H1 (cell line): ENCODE data around the gene ANKRD11. TPM values are rescaled to one million over a fixed set of nuclear protein-coding genes. Genes with fewer than 3 reads are reported as not detected.

Experiments used
- BRCA1 ChIP-seq: IDR thresholded peaks from 2 replicates; pipeline ENCODE4 v1.6.1; 2012; ENCODE audit warnings: low read depth, low read length, improper control_type of control experiment
- FOSL1 ChIP-seq: IDR thresholded peaks from 2 replicates; pipeline ENCODE4 v1.6.1; 2011; ENCODE audit warnings: mild to moderate bottlenecking, low read depth, low read length, moderate library complexity; ENCODE audit not compliant: insufficient read depth
- HDAC2 ChIP-seq, 2 experiments: fragments of 300-600 bp in 1 of 2; sonication (generic) in 1 of 2; IDR thresholded peaks; 2 replicates each; pipeline ENCODE4 v1.6.1; 2011 to 2012; ENCODE audit warnings: low read depth in 2 of 2, low read length in 2 of 2, mild to moderate bottlenecking in 2 of 2, moderate library complexity in 2 of 2, borderline replicate concordance in 1 of 2, inconsistent platforms in 1 of 2
- PHF8 ChIP-seq: fragments of 200-600 bp; sonication (generic); conservative IDR thresholded peaks from 2 replicates; pipeline ENCODE4 v1.7.1; 2012; ENCODE audit warnings: low read depth, mild to moderate bottlenecking, inconsistent platforms, low read length, moderate library complexity
- POLR2AphosphoS5 ChIP-seq: IDR thresholded peaks from 2 replicates; pipeline ENCODE4 v1.6.1; 2011; ENCODE audit warnings: low read depth, low read length
- ZNF274 ChIP-seq: IDR thresholded peaks from 2 replicates; pipeline ENCODE4 v1.7.0; 2012; ENCODE audit warnings: low read length, borderline replicate concordance; ENCODE audit errors: extremely low read depth
- polyA plus RNA-seq, 7 experiments: library from polyadenylated mRNA; depleted of rRNA in 3 of 7; stranded (reverse) in 5 of 7; unstranded in 2 of 7; fragments of >200 nt in 5 of 7; fragments of 200-250 nt in 2 of 7; gene quantifications; 1 replicate in 5 of 7; 2 replicates in 1 of 7; 4 replicates in 1 of 7; pipeline versions ENCODE4 v1.2.1 to v1.2.3, GENCODE V29; 2011 to 2013; ENCODE audit warnings: missing spikeins in 2 of 7, mixed read lengths in 2 of 7
- total RNA-seq: library from RNA; stranded (reverse); fragmentation: NEBNext Ultra II Directional; extraction: Animal tissue kit (Norgen Biotek cat#: 25700); gene quantifications from 2 replicates; pipeline ENCODE4 v1.2.1, GENCODE V29; 2021
- TF ChIP-seq, protein P1 (sequence below), 3 experiments: IDR thresholded peaks; 1 replicate in 2 of 3; 2 replicates in 1 of 3; pipeline versions ENCODE4 v1.5.1 to v1.6.1; 2011; ENCODE audit warnings: low read length in 3 of 3, mild to moderate bottlenecking in 3 of 3, inconsistent platforms in 2 of 3, low read depth in 1 of 3, moderate library complexity in 1 of 3; ENCODE audit not compliant: insufficient read depth in 1 of 3; ENCODE audit errors: control extremely low read depth in 1 of 3

ANKRD11 gene
- total and polyA plus RNA-seq, 2 of the 8 experiments (the other 6 are each of a cell fraction or from before 2014, with no cell fraction given), result 46.5 to 142 TPM

DNA sequence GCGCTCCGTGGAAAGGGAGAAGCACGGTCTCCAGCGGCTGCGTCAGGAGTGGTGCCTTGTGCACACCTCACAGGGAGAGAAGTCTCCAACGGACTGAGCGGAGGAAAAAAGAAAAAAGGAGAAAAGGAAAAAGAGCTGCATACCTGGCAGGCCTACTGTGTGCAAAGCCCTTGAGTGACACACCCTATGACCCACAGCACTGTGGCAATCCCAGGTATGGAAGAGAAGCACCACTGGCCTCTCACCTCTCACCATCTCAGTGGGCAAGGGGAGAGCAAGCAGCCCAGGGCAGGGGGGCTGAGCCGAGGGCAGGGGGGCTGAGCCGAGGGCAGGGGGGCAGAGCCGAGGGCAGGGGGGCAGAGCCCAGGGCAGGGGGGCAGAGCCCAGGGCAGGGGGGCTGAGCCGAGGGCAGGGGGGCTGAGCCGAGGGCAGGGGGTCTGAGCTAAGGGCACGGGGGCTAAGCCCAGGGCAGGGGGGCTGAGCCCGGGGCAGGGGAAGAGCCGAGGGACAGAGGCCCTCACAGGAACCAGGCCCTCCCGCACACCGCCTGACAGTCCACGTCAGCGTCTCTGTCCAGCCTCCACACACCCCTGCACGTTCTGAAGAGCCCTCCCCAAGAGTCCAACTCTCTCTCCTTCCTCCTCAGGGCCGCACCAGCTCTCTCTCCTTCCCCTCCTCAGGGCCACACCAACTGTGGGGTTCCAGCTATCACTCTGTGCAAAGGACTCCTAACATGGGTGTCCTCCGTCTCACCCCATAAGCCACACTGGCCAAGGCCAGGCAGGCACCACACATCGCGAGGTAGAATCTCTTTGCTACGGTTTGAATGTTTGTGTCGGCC is 167.0 kb downstream of the ANKRD11 start (continued):
- TF ChIP-seq PHF8, result no peak
- TF ChIP-seq, protein P1, sequence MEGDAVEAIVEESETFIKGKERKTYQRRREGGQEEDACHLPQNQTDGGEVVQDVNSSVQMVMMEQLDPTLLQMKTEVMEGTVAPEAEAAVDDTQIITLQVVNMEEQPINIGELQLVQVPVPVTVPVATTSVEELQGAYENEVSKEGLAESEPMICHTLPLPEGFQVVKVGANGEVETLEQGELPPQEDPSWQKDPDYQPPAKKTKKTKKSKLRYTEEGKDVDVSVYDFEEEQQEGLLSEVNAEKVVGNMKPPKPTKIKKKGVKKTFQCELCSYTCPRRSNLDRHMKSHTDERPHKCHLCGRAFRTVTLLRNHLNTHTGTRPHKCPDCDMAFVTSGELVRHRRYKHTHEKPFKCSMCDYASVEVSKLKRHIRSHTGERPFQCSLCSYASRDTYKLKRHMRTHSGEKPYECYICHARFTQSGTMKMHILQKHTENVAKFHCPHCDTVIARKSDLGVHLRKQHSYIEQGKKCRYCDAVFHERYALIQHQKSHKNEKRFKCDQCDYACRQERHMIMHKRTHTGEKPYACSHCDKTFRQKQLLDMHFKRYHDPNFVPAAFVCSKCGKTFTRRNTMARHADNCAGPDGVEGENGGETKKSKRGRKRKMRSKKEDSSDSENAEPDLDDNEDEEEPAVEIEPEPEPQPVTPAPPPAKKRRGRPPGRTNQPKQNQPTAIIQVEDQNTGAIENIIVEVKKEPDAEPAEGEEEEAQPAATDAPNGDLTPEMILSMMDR (IDR thresholded peaks at IDR 0.05; ENCODE audit: control extremely low read depth in 1 of 3, insufficient read depth in 1 of 3, low read depth in 1 of 3, low read length in 3 of 3), result no peak
- TF ChIP-seq POLR2AphosphoS5, result no peak
- TF ChIP-seq FOSL1, result no peak
- no peak for TF ChIP-seq BRCA1
- no peak for TF ChIP-seq ZNF274
- no peak for TF ChIP-seq HDAC2 (IDR thresholded peaks at IDR 0.05; ENCODE audit: borderline replicate concordance in 1 of 2, low read depth in 2 of 2, low read length in 2 of 2)
